Thyroid gland (tissue), 4 donors: ENCODE results near the gene PKIG.
A peak's percentile ranks its signal among the peaks of the same experiment; 100 is the strongest.

Source experiments
- CTCF ChIP-seq, 6 experiments: fragments of 200-600 bp in 3 of 6; fragments of 450-650 bp in 3 of 6; sonication (generic) in 3 of 6; IDR thresholded peaks; one replicate each; pipeline ENCODE4 v1.5.1; 2016 to 2019; ENCODE audit warnings: antibody characterized with exemption in 6 of 6, mild to moderate bottlenecking in 2 of 6, inconsistent platforms in 1 of 6, moderate library complexity in 1 of 6
- POLR2A ChIP-seq, 2 donors: fragments of 450-650 bp; IDR thresholded peaks; one replicate each; pipeline ENCODE4 v1.6.1; 2017; ENCODE audit warnings: antibody characterized with exemption in 2 of 2, mild to moderate bottlenecking in 2 of 2, moderate library complexity in 1 of 2

GRCh38 chr20:44642203-44643153, 60.1 kb downstream of the PKIG start:
- TF ChIP-seq CTCF (IDR thresholded peaks at IDR 0.05) = peak in 3 of 6 experiments; percentile 2 to 44 (median 29)
- peak in 1 of 2 donors; percentile 14 for TF ChIP-seq POLR2A (IDR thresholded peaks at IDR 0.05)
